NCI-H187 treated with DMSO at 0.1 percent for 48 hours (cell line): ENCODE data around the gene NTNG2.
A peak's percentile ranks its signal among the peaks of the same experiment; 100 is the strongest.
"Not testable (repeated sequence)": the region's sequence is repeated elsewhere in the genome, so short reads cannot be mapped to it uniquely, and the experiment has no call there.

Source experiments
- DNase-seq: peaks from one replicate; lab custom pipeline; 2025; lab: John Stamatoyannopoulos, UW

NTNG2 gene

GRCh38 chr9:132161743-132162184, at the start of gene NTNG2:
Gene NTNG2 (plus strand): TSS chr9:132162058. CDS start chr9:132166832, 4,774 bp downstream.
- DNase-seq, result no peak

GRCh38 chr9:132114102-132114707, 47.7 kb upstream of the NTNG2 start:
- DNase-seq, result no peak

DNA sequence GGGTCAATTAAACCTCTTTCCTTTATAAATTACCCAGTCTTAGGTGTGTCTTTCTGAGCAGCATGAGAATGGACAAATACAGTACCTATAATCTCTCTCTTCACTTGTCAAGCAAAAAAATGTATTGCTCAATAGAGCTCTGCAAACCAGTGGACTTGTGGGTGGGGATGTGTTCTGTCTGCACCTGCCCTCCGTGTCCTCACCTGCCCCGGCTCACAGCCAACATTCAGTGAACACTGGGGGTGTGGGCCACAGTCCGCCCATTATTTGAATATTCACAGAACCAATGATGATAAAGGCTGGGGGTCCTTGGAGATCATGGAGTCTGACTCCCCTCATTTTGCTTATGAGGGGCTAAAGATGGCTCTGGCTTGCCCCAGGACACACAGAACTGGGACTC, 45.3 kb upstream of the NTNG2 start:
- DNase-seq, result no peak

DNA sequence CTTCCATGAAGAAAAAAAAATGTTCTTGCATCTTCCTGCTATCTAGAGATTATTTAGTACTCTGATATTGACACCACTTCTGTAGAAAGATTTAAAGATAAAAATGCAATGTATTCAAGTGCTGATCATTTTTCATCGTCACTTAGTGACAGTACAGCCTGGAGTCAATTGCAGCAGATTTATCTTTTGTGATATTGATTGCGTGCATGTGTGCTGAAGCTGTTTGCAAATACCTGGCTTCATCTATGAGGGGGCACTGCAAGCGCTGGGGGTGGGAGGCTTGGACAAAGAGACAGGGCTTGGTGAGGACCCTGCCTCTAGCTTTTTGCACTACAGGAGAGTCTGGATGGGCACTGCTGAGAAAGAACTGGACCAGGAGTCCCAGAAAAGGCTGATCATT, 44.2 kb upstream of the NTNG2 start:
- no peak for DNase-seq

GRCh38 chr9:132121021-132121420, 40.8 kb upstream of the NTNG2 start:
- no peak for DNase-seq

- DNase-seq, result no peak
Measured at GRCh38 chr9:132124800-132125199, 37.1 kb upstream of the NTNG2 start.

DNA sequence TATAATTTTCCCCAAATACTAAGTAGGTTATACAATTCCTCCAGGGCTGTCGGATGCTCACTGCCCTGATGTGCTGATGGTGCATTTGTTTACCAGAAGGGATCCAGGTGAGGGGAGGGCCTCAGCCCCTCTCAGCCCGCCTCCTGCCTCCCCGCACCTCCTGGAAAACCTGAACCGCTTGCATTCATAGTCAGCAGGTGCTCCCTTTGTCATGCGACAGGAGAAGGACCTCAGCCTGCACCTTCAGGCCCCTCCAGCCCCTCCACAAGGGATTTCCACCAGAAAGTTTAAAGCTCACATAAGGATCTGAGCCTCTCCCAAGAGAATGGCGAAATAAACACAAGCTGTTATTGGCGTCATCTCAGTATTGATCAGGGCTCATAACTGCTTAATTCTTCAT, 36.5 kb upstream of the NTNG2 start:
- no peak for DNase-seq

DNA sequence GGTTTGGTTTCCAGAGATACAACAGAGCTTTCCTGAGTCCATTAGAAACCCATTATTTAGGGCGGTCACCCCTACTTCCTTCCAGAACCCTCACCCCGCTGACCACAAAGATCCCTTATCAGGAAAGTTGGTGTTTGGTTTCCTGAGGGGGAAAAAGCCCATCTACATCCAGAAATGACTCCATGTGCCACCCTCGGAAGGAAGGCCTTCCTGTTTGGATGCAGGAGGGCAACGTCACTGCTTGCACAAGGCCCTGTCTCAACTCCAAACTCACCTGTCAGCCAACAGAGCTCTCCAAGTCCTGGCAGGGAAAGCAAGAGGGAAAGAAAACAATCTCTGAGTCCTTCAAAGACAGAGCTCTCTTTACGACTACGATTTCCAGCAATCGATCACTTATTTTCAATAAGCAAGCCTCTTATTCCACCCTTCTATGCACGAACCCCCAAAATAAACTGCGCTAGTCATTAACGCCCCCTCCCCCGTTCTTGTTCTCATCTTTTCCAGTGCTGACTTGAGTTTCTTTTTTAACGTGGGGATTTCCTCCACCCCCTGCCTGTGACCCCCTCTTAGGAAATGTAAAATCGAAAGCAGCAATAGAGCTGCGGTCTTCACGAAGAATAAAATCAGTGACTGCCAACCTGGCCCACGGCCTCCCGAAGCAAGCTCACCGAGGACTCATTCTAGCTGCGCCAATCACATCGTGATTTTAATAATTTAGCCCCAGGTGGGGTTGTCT, 35.7 kb upstream of the NTNG2 start:
- DNase-seq, result no peak

DNA sequence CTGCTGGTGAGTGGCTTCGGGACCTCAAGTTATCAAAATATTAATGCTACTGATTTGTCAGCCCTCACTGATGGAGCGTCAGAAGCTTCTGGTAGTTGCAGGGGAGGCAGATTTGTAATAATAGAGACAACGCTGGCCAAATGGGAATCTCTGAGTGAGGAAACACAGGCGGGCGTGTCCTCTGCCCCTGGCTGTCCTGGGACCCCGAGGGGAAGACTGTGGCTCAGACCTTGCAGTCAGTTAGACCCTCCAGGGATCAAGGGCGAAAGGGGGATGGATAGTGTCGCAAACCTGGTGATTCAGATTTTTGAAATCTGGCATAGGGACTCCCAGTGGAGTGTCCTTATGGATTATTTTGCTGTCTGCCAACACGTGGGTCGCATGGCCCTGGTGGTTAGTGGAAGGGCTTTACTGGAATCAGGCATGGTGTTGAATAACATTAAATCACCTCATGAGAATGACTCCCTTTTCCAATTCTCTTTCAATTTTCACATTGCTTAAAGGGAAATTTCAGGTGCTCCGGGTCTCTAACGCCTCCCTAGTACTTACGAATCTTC, 35.1 kb upstream of the NTNG2 start:
- DNase-seq, result no peak

- DNase-seq, result no peak
Measured at GRCh38 chr9:132127888-132128534, 33.8 kb upstream of the NTNG2 start.

GRCh38 chr9:132129535-132129934, 32.3 kb upstream of the NTNG2 start:
- no peak for DNase-seq

DNA sequence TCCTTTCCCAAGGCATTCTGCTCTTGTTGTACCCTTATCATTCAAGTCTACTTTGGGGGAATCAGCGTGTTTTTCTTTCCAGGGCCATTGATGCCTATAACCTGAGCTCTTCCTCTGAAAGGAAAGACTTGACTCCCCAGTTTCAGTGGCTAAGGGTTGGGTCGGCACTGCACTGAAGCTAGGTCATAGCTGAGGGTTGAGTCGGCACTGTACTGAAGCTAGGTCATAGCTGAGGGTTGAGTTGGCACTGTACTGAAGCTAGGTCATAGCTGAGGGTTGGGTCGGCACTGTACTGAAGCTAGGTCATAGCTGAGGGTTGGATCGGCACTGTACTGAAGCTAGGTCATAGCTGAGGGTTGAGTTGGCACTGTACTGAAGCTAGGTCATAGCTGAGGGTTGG, 27.8 kb upstream of the NTNG2 start:
- not testable (repeated sequence) for DNase-seq

GRCh38 chr9:132135456-132135855, 26.4 kb upstream of the NTNG2 start:
- DNase-seq, result no peak

- no peak for DNase-seq
Measured at GRCh38 chr9:132136151-132136780, 25.6 kb upstream of the NTNG2 start.

DNA sequence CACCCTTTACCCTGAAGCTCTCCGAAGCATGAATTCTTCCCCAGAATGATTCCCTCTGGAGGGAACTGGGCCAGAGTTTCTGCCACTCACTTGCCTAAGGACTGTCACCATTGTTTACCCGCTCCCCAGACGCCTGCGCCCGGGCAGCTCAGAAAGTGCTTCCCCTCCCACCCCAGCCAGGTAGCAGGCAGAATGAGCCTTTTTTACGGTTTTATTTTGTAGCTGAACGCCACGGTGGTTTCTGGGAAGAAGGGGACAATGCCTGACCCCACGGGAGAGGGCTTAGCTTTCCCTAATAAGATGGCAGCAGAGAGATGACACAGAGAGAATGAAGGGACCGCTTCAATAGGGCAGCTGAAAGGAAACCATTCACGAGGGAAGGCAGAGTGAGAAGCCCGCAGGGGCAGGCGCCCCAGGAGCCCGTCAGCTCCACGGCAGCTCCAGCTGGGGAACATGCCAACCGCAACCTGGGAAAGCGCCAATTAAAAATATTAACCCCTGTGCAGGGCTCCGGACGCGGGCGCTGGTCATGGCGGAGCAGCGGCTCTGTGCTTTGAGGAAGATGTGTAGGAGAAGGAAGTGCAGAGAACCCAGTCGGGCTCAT, 20.4 kb upstream of the NTNG2 start:
- peak; percentile 6 for DNase-seq

DNA sequence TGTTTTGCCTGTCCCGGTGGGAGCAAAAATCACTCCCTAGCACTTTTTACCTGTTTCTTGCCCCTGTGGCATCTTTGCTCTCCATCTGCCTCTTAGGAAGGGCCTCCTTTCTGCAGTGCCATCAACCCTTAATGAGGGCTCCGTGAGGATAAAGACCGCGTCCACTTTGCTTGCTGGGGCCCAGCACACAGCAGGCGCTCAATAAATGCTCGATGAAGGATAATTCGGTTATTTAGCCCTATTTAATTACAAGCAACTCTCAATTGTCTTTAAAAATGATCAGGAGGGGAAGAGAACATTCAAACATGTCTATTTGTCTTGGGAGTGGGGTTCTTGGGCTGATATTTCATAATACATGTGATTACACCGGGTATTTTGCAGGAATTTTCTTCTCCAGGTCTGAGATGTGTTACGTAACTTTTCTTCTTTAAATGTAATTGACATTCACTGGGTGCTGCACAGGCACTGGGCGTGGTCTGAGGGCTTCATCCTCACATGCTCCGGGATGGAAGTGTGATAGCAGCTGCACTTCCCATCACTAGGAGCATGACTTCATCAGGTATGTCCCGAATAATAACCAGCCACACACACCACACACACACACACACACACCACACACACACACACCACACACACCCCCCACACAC, 19.8 kb upstream of the NTNG2 start:
- DNase-seq, result no peak

GRCh38 chr9:132142924-132143323, 18.9 kb upstream of the NTNG2 start:
- DNase-seq, result no peak

DNA sequence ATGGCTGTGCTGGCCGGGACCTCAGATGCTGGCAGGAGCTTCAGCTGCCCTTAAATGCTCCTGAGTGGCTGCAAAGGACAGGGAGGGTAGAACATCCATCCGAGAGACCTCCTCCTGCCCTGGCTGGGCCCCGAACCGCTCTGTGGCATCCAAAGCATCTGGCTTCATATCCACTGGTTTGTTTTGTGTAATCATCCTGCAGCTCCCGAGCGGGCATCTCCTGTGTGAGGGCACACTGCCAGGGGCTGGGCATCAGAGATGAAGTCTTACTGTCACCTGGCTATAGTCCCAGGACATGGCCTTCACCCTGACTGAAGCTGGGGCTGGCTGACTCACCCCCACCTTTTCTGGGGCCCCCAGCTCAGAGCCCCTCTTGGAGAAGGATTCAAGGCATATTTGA, 18.5 kb upstream of the NTNG2 start:
- DNase-seq, result no peak

GRCh38 chr9:132144708-132145365, 17.0 kb upstream of the NTNG2 start:
- DNase-seq, result no peak

DNA sequence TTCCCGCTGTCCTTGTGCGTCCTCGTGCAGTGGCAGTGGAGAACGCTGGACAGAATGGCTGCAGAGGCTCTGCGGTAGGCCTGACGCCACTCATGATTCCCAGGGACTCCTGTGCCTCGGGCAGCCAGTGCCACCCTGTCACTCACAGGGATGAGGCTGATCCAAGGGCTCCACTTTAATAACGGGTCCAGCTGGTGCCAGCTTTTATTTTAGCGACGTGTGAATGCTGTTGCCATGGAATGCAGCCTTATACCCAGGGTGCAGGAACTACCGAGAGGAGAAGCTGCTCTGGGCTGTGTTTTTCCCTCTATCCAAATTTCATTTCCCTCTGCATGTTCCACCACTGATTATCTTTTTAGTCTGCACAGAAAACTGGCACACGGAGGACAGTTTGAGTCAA, 15.8 kb upstream of the NTNG2 start:
- no peak for DNase-seq

DNA sequence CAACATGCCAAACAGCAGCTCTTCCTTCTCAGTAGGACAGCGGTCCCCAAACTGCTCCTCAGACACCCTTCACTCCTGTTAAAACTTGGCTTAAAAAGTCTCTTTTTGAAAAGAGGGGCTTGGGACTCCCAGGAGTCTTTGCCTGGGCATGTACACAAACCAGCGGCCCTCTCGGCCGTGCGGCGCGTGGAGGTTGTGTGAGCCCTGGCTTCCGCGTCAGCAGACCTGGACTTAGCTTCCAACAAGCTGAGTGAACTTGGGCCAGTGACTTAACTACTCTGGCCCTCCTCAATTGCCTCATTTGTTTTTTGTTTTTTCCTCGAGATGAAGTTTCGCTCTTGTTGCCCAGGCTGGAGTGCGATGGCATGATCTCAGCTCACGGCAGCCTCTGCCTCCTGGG, 15.3 kb upstream of the NTNG2 start:
- no peak for DNase-seq
